T-helper 22 cell (primary cell): ENCODE measurements around the gene FXYD6.

ENCODE experiments used
- DNase-seq: peaks from one replicate; pipeline ENCODE4 v3.0.0-alpha.2; 2020; ENCODE audit warnings: low read depth

The FXYD6 gene

DNA sequence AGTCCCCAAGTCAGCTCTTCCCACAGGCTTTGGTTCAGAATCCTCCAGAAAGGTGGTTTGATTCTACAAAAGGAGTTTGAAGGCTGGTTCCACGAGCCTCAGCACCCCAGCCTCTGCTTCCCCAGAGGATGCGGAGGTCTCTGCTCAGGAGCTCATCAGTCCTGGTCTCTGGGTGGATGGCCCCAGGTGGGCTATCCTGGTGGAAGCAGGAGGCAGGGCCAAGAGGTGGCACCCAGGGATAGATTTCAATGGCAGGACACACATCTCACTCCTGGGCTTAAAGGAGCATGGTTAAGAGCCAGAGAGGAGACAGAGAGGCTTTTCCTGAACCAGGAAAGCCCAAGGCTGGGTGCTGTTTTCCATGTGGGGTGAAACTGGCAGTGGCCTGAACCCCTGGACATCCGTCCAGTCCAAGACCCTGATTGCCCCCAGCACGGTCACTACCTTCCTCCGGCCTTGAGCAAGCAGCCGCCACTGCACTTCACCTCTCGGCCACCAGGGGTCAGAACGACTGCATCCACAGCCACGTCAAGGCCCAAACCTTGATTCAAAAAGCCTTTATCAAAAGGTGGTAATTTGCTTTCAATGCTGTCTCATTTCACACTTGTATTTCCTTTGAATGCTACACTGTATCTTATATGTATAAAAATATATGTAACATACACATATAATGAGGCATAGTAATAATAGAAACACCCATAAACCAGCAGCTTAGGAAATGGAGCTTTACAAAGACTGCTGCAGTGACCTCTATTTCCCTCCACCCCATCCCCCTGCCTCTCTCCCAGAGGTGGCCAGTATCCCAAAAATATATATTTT lies 32.6 kb downstream of the FXYD6 start:
- DNase-seq: peak; percentile 38

DNA sequence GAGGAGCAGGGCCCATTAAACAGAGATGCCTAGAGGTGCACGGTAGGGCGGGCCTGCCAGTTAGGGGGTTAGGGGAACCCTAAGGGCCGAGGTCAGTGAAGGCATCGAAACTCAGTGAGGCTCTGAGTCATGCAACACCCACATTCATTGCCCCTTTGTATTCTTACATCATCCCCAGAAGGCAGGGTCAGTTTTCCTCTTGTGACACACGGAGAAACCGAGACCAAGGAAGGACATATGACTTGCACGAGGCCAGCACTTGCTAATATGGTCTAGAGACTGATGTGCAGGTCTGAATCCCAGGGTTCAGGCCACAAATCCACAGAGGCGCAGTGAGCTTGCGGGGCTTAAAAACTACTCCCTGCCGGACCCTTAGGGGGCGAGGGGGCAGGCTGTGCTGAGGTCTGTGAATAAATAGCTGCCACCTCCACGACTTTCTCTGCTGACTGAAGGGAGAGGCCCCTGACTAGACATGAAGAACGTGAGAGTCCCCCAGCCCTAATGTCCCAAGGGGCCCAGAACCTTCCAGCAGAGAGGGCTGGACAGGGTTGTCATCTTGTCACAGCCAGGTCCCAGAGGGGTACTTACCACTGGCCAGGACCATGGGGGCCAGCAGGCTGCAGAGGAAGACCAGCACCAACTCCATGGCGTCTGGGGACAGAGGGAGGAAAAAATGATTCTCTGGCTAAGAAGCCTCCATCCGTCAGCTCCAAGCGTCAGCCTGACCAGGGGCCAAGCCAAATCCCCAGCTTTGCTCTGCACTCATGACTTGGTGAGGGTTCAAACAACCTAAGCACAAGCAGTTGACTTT lies 34.1 kb downstream of the FXYD6 start:
- no peak for DNase-seq

DNA sequence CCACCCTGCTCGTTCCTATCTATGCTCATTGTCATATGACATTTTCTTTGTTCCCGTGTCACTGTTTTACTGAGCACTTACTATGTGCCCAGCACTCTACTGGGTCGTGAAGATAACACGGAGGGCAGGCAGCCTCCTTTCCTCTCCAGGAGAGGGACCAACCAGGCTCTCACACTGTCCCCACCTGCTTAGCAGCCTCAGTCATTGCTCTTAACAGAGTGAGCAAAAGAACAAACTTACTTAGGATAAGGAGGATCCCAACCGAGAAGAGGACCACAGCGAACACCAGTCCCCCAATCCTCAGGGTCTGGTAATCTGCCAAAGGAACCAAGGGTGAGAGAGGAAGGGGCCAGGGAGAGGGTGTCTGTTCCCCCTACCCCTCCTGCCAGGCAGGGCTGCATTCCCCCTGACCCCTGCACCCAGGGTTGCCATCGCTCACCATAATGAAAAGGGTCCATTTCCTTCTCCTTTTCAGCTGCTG lies 34.9 kb downstream of the FXYD6 start:
- no peak for DNase-seq

DNA sequence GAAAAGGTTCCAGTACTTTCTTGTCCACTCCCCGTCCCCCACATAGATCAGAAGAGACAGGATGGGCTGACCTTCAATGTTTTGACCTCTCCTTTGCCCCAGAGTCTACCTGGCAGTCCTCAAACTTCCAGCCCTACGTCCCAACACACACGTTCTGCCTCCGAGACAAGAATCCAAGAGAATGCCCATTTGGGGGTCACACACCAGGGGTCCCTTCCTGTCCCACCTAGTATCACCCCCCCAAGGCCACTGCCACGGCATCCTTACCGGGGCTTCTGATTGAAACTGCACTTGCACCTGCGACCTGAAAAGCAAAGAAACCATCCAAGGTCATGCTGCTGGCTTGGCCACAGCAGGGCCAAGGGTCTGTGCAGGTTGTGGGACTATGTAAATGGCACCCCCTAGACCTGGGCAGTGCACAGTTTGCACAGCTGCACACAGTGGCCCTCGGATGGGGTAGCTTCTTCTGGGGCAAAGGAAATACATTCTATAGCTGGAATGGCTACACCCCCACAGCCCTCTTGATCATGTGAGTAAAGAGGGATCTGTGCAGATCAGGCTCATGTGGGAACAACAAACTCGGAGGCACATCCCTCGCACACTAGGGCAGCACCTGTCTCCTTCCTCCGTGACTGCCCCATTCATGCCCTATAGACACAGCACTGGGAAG lies 35.4 kb downstream of the FXYD6 start:
- no peak for DNase-seq

DNA sequence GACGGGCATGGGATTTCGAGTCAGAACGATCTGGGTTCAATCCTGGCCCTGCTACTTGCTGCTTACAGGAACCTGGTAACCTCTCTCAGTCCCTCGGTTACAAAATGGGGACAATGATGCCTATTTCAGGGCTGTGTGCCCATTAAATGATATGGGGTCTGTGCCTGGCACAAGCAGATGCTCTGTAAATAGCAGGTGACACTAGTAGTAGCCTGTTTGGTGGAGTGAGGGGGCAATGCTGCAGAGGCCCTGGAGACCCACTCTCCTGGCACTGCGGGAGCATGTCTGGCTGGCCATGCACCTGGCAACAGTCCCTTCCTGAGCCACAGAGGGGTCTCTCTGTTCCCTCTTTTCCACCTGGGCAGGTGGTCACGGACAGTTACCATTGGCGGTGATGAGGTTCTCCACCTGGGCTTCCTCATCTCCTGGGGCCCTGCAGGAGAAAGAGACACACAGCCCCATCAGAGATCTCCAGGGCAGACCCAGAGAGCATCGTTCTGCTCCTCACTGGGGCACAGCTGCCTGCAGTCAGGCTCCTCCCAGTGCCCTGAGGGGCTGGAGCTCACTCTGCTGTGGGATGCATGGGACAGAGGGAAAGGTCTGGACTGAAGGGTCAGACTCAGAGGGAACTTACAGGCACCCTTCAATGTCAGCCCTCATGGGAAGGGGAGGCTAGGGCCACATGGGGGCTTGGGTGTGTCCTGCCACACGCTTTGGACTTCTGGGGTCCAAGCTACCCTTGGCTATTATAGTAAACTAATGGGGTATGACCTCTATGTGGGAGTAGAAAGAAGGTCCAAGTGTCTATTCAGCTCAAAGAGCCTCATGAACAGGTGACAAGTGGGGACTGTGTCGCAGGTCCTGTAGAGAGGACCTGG lies 36.3 kb downstream of the FXYD6 start:
- DNase-seq: no peak

DNA sequence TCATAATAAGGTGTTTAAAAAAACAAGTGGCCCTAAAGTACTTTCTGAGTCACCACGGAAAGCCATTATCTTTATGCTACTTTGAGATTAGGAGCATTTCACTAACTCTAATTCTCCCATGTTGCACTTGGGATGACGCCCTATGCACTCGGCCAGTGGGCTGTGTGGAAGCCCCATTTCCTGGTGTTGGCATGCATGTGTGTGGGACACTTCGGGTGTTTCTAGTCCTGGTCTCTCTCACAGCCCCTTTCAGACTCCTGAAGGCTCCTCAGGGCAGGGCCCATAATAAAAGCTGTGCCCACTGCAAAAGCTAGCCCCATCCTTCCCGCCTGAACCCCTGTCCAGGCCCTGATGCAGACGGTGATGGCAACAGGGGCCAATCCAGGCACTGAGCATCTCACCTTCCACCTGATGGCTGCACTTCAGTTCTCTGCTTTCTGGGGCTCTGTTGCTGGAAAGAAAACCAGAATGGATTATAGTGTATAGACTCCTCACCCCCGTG lies 37.0 kb downstream of the FXYD6 start:
- no peak for DNase-seq

DNA sequence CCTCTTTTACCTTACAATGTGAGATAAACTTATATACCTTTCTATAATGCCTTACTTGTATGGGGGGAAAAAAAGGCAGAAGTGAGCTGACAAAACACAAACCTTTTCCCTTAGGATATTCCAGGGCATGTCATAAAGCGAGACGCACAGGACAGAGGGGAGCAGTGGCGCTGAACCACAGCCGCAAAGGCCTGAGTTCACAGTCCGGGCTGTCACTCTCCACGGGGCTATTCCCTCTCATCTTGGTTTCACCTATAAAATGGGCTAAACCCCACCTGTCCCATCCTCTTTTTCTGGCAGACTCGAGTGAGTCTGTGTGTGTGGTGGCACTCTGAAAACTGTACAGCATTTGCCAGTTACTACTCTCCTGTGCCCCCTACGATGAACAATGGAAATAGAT lies 37.6 kb downstream of the FXYD6 start:
- no peak for DNase-seq

DNA sequence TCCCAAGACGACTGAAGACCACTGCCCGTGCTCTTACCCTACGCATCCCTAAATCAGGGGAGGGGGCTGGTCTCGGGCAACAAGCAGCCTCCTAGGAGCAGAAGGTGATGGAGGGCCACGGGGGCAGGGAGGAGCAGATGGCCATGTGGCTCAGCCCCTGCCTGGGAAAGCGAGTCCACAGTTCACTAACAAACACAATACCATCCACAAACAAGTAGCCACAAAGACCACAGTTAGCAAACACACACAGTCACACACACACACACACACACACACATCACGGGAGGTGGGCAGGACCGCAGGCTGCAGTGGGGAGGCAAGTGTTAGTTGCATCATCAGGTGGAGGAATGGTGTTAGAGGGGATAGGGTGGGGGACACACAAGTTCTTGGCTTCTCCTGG lies 38.7 kb downstream of the FXYD6 start:
- no peak for DNase-seq

DNA sequence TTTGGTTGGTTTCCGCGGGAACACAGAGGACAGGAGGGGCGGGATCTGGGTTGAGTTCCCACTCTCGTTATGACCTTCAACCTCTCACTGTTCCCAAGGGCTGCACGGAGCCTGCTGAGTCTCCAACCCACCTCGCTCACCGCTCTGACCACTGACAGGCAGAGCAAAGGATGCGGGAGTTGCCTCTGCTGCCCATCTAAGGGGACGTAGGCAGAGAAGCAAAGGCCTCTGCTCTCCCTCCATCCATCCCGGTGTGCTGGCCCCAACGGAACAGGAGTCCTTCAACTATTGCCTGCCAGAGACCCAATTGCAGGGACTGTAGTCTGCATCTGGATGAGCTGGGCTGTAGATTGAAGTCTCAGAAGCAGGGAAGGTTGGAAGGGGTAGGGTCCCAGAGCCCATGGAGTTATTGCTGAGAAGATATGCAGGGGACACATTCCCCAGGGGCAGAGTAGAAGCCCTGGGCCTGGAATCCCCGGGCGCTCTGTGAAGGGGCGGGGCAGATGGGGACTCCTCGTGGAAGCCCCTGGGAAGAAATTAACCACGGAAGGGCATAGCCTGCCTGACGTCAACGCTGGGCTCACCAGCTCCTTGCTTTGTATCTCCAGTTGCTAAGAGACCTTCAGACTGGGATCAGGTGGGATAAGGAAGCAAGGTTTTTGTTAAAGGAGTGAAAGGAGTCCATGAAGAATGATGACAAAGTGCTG lies 39.2 kb downstream of the FXYD6 start:
- DNase-seq: no peak

DNA sequence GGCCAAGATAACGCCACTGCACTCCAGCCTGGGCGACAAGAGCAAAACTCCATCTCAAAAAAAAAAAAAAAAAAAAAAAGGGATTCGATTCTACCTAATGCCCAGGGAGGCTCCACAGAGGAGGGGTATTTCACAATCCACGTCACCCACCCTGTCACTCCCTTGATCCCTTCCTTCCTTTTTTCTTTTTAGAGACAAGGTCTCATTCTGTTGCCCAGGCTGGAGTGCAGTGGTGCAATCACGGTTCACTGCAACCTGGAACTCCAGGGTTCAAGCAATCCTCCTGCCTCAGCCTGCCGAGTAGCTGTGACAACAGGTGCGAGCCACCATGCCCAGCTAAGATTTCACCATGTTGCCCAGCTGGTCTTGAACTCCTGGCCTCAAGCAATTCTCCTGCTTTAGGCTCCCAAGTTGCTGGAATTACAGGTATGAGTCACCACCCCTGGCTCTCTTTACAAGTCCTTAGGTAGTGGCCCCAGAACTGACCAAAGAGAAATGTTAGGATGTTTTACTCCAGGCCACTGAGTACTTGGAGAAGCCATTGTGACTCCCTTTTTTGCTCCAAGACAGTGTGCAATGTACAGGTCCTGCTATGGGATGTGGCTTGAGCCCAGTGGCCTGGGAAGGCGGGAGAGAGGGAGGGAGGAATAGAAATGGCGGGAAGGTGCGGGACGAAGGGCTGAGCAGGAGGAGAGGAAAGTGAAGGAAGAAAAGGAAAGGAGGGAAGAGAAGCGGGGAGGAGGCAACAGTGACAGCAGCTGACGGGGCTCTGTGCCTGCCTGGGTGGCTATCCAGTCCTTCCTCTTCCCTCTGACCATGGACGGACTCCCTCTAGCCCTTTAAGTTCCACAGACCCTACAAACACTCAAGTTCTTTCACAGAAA lies 40.1 kb downstream of the FXYD6 start:
- DNase-seq: no peak

DNA sequence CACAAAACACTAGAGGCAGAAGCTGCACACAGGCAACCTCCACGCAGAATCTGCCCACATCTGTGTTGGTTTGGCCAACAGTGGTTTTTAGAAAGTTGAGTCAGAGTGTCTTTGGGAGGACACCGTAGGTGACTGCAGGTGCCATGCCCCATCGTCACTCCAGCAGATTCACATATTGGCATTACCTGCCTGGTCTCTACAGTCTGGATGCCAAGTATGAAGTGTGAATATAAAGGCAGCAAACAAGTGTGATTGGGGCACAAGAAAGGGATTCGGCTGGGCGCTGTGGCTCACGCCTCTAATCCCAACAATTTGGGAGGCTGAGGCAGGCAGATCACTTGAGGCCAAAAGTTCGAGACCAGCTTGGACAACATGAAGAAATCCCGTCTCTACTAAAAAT lies 40.9 kb downstream of the FXYD6 start:
- no peak for DNase-seq

DNA sequence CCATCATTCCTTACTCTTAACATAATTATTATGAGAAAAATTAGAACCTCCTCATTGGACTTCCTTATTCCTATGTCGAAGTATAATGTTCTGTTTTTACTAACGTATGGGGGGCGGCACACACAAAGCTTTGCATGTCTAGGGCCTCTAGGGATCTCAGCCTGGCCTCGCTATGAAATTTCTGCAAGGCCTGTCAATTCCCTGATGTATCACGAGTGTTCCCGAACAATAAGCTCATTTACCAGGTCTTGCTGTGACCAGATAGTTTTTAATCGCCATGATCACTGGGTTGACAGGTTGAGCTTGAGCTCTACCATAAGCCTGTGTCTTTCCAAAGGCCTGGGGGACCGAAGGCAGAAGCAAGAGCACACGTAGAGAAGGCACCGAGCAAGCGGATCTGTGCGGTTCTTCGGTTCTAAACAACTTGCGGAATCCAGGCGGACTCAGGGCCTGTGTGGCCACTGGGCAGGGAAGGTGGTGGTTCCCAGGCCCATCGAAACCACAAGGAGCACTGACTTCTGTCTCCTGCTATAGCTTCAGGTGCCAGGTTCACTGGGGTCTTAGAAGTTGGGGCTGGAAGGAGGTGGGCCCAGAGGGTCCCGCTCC lies 41.5 kb downstream of the FXYD6 start:
- no peak for DNase-seq

DNA sequence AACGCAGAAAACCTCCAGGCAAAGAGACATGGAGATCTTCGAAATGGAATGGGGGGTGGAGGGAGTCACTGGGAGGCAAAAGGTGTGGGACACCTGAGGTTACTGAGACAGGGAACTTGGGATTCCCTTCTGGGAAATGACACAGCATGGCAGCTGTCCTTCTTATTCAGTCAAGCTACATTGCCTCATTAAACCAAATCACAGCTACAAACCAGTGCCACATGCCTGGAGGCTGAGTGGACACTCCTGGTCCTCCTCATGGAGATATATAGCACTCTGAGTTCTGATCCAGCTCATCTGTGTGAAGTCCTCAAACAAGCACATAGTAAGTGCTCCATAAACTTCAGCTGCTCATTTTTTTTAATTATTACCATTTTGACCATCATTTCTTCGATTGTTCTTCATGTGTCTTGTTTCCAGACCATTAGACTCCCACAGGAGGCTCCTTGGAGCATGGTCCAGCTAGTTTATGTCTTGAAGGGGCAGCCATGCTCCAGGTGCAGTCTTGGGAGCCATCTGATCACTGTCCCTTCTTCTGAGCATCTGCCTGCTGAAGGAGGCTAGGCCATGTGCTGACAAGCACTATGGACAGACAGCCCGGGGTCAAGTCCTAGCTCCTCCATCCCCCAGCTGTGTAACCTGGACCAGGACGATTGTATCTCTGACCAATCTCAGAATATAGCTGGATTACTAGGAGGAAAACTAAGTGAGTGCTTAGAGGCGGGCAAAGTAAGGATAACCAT lies 42.2 kb downstream of the FXYD6 start:
- no peak for DNase-seq

DNA sequence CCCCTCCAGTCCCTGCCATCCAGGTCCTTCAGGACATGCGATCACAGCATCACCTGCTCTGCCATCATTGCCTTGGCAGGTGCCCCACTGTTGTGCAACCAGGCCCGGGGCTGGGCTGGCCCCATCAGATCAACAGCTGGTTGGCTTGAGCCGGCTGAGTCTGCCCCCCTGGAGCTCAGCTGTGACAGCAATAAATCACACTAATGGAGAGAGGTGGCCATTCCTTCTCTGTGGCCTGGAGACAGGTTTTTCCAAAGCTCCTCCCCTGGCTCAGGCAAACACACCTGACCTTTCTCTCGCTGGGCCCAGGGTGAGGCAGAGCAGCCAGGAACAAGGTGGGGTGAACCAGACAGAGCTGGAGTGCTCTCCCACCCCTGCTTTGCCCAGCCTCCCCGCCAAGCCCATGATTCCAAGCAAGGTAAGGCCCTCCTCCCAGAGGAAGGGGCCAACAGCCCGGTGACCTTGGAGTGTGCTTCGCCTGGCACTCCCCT lies 43.0 kb downstream of the FXYD6 start:
- no peak for DNase-seq

DNA sequence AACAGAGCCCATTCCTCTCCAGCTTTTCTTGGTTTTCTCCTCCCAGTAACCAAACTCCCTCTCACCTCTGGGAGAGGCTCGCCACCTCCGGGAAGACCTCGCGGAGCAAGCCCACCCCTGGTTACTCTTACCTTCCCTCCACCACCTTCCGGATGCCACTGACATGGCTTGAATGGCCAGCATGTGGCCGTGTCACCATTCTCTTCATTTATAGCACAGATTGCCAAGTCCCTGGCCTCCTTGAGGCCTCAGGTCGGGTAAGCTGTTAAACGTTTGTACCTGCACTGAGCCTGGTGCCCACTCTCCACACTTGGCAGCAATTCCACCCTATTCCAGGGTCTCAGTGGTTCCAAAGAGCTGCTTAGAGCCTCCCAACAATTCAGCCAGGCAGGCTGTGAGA lies 43.9 kb downstream of the FXYD6 start:
- DNase-seq: no peak

DNA sequence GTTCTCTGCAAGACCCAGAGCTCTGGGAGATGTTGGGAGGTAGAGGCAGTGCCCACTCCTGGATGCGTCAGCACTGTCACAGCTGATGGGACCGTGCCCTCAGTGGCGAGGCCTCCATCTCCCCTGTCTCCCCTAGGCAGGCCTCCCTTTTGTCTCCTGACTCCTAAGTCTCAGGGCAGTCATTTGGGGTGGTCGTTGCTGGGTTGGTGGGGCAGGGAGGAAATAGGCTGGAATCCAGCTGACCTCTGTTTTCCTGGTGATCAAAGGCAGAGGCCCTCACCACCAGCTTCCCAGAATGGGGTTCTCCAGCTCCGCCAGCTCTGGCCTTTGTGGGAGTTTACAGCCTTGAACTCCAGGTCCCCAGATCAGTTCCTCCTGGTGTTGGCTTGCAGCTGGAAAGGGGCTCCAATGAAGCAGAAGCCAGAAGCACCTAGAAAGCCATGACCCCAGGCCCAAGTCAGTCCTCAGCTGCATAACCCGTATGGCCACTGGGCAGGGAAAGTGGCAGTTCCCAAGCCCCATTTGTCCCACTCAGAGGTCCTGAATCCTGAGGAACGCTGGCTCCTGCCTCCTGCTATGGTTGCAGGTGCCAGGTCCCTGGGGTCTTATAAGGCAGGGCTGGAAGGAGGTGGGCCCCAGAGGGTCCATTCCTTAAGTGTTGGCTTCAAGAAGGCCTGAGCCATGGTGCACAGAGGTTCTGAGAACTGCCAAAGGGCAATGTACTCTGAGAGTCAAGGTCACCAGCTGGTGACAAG lies 44.6 kb downstream of the FXYD6 start:
- DNase-seq: no peak

DNA sequence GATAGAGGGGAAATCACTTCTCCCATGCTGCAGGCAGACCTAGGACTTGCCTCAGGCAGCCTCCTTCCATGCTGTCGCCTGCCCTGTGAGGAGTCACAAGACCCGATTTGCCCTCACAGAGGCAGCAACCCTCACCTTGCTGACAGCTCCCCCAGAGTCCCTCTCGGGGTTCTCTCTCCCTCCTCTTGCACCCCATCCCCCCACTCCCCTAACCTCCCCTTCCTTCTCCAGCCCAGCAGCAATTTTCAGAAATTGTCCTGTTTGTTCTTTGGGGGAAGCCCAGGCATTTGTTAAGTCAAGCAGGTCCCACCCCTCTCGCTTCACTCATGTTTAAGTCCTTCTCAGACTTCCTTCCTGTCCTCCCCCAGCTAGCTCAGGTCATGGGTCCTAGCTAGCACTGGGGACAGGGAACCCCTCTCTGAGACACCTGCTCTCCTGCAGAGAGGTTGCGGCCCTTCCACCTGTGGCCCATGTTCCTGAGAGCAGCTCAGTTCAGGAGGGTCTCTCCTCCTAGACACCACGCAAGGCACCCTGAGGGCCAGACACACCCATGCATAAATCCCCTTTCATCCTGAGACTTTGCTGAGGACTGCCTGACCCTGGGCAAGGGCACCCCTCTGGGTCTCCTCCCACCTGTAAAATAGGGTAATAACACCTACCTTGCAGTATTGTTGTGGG lies 45.6 kb downstream of the FXYD6 start:
- DNase-seq: no peak
